Left forelimb (tissue), 1 donor: Measurements from ENCODE around the gene MAP3K14.
"Not testable (repeated sequence)": the region's sequence is repeated elsewhere in the genome, so short reads cannot be mapped to it uniquely, and the experiment has no call there.

Source experiments
- DNase-seq: peaks from one replicate; pipeline ENCODE4 v3.0.0-alpha.2; 2018; ENCODE audit warnings: low spot score

Gene MAP3K14

GRCh38 chr17:45316434-45317110 lies at the start of gene MAP3K14:
MAP3K14 (minus strand) TSS chr17:45317020; CDS start chr17:45290745, 26,275 bp downstream.
- no peak for DNase-seq

- no peak for DNase-seq
Observed at GRCh38 chr17:45366049-45366448, 49.2 kb upstream of the MAP3K14 start.

GRCh38 chr17:45364531-45365390 lies 47.9 kb upstream of the MAP3K14 start:
- no peak for DNase-seq

GRCh38 chr17:45363498-45363897 lies 46.7 kb upstream of the MAP3K14 start:
- DNase-seq, result no peak

GRCh38 chr17:45361976-45362375 lies 45.2 kb upstream of the MAP3K14 start:
- DNase-seq, result no peak

- no peak for DNase-seq
Observed at GRCh38 chr17:45361451-45361850, 44.6 kb upstream of the MAP3K14 start.

GRCh38 chr17:45357364-45357997 lies 40.7 kb upstream of the MAP3K14 start:
- no peak for DNase-seq

GRCh38 chr17:45355087-45355486 lies 38.3 kb upstream of the MAP3K14 start:
- no peak for DNase-seq

GRCh38 chr17:45353043-45353442 lies 36.2 kb upstream of the MAP3K14 start:
- no peak for DNase-seq

GRCh38 chr17:45351831-45352230 lies 35.0 kb upstream of the MAP3K14 start:
- no peak for DNase-seq

GRCh38 chr17:45347444-45347843 lies 30.6 kb upstream of the MAP3K14 start:
- no peak for DNase-seq

- no peak for DNase-seq
Observed at GRCh38 chr17:45346216-45347015, 29.6 kb upstream of the MAP3K14 start.

- no peak for DNase-seq
Observed at GRCh38 chr17:45345554-45346215, 28.9 kb upstream of the MAP3K14 start.

GRCh38 chr17:45345246-45345553 lies 28.4 kb upstream of the MAP3K14 start:
- no peak for DNase-seq

- DNase-seq, result not testable (repeated sequence)
Observed at GRCh38 chr17:45343967-45344664, 27.3 kb upstream of the MAP3K14 start.

GRCh38 chr17:45342871-45343526 lies 26.2 kb upstream of the MAP3K14 start:
- DNase-seq, result no peak

GRCh38 chr17:45342306-45342705 lies 25.5 kb upstream of the MAP3K14 start:
- no peak for DNase-seq

- no peak for DNase-seq
Observed at GRCh38 chr17:45341533-45342158, 24.8 kb upstream of the MAP3K14 start.

GRCh38 chr17:45339646-45340605 lies 23.1 kb upstream of the MAP3K14 start:
- DNase-seq, result no peak
